Measurements from ENCODE around the gene BST1. TPM values are rescaled to one million over a fixed set of nuclear protein-coding genes. Genes with fewer than 3 reads are reported as not detected.

BST1 gene
- total and polyA plus RNA-seq, 3 donors from 2014 or later = 1.1 to 6.9 (median 1.6) TPM

- TF ChIP-seq CTCF (IDR thresholded peaks at IDR 0.05) = no peak
- H3K27ac ChIP-seq = no peak overlapping the region
- no peaks in the 10 kb centered on the region for H3K36me3 ChIP-seq (ENCODE audit: low read depth, missing control alignments)
- H3K4me3 ChIP-seq = no peak overlapping the region
- H3K4me1 ChIP-seq = no peaks in the 10 kb centered on the region
- H3K9me3 ChIP-seq = no peaks in the 10 kb centered on the region
- WGBS, 2 donors = 95 to 96% methylated on average over 4 of the region's 4 CpGs
- H3K27me3 ChIP-seq = no peaks in the 10 kb centered on the region
- DNase-seq = no peak
- intact Hi-C loops (cut with DNase I; ENCODE audit: low total_unique reads) = no loop called here
Measured at GRCh38 chr4:15674926-15675325, 27.9 kb upstream of the BST1 start.

- no peak overlapping the region for H3K27ac ChIP-seq
- no peak overlapping the region for H3K4me3 ChIP-seq
- TF ChIP-seq POLR2A (IDR thresholded peaks at IDR 0.05) = no peak
- no peak for TF ChIP-seq CTCF (IDR thresholded peaks at IDR 0.05)
- no peak for DNase-seq
- H3K27me3 ChIP-seq = no peaks in the 10 kb centered on the region
- 84 to 91% methylated on average over 3 of the region's 3 CpGs for WGBS, 2 donors
- intact Hi-C loops (cut with DNase I; ENCODE audit: low total_unique reads) = no loop called here
- no peaks in the 10 kb centered on the region for H3K9me3 ChIP-seq
- H3K36me3 ChIP-seq (ENCODE audit: low read depth, missing control alignments) = no peaks in the 10 kb centered on the region
- H3K4me1 ChIP-seq = no peaks in the 10 kb centered on the region
Measured at GRCh38 chr4:15675356-15675755, 27.5 kb upstream of the BST1 start.

GRCh38 chr4:15676039-15676438 is 26.8 kb upstream of the BST1 start:
- H3K4me1 ChIP-seq = no peaks in the 10 kb centered on the region
- H3K4me3 ChIP-seq = no peak overlapping the region
- no peak overlapping the region for H3K27ac ChIP-seq
- intact Hi-C loops (cut with DNase I; ENCODE audit: low total_unique reads) = no loop called here
- TF ChIP-seq POLR2A (IDR thresholded peaks at IDR 0.05) (no peak), CTCF (IDR thresholded peaks at IDR 0.05) (no peak)
- no peaks in the 10 kb centered on the region for H3K36me3 ChIP-seq (ENCODE audit: low read depth, missing control alignments)
- DNase-seq = no peak
- no peaks in the 10 kb centered on the region for H3K9me3 ChIP-seq
- WGBS, 2 donors = 98 to 100% methylated on average over 1 of the region's 1 CpG
- no peaks in the 10 kb centered on the region for H3K27me3 ChIP-seq

- 95 to 96% methylated on average over 6 of the region's 6 CpGs for WGBS, 2 donors
- Histone ChIP-seq H3K4me3 (no peak overlapping the region), H3K9me3 (no peaks in the 10 kb centered on the region), H3K27ac (no peak overlapping the region), H3K27me3 (no peaks in the 10 kb centered on the region), H3K36me3 (ENCODE audit: low read depth, missing control alignments) (no peaks in the 10 kb centered on the region), H3K4me1 (no peaks in the 10 kb centered on the region)
- TF ChIP-seq CTCF (IDR thresholded peaks at IDR 0.05) (no peak), POLR2A (IDR thresholded peaks at IDR 0.05) (no peak)
- intact Hi-C loops (cut with DNase I; ENCODE audit: low total_unique reads) = no loop called here
- no peak for DNase-seq
Measured at GRCh38 chr4:15676899-15677298, 26.0 kb upstream of the BST1 start.

- no peak for DNase-seq
- WGBS, 2 donors = 88 to 90% methylated on average over 2 of the region's 2 CpGs
- intact Hi-C loops (cut with DNase I; ENCODE audit: low total_unique reads) = no loop called here
- H3K9me3 ChIP-seq = no peaks in the 10 kb centered on the region
- TF ChIP-seq CTCF (IDR thresholded peaks at IDR 0.05) = no peak
- no peak for TF ChIP-seq POLR2A (IDR thresholded peaks at IDR 0.05)
- no peaks in the 10 kb centered on the region for H3K4me1 ChIP-seq
- no peaks in the 10 kb centered on the region for H3K27me3 ChIP-seq
- no peak overlapping the region for H3K4me3 ChIP-seq
- H3K36me3 ChIP-seq (ENCODE audit: low read depth, missing control alignments) = no peaks in the 10 kb centered on the region
- H3K27ac ChIP-seq = no peak overlapping the region
Measured at GRCh38 chr4:15677507-15677988, 25.3 kb upstream of the BST1 start.

All from testis (tissue), 3 donors.